ENCODE data around the gene SORBS2. TPM values are rescaled to one million over a fixed set of nuclear protein-coding genes. Genes with fewer than 3 reads are reported as not detected.

The SORBS2 gene
- total RNA-seq, 1 experiment from 2014 or later: 0.34 TPM

- H3K9me2 ChIP-seq (ENCODE audit: insufficient read depth): no peaks in the 10 kb centered on the region
- no peaks in the 10 kb centered on the region for H3K4me1 ChIP-seq (ENCODE audit: control insufficient read depth in 1 of 2, insufficient read depth in 2 of 2, low read length in 2 of 2)
- H3K36me3 ChIP-seq (ENCODE audit: control insufficient read depth in 1 of 2, insufficient read depth in 2 of 2, low read length in 2 of 2): no peaks in the 10 kb centered on the region
- no peaks in the 10 kb centered on the region for H3K9me3 ChIP-seq (ENCODE audit: control insufficient read depth in 1 of 2, insufficient read depth in 1 of 2, low read depth in 1 of 2, low read length in 2 of 2)
- DNase-seq (ENCODE audit: low read depth, low spot score): no peak
- intact Hi-C loops (cut with micrococcal nuclease): no loop called here
- no TSS peak for BruUV-seq (replicated peaks)
- ChIA-PET CTCF (no interaction called here), RAD21 (ENCODE audit: low non-redundant PET in 1 of 2, low total read pairs in 2 of 2, uncharacterized antibody in 2 of 2, unreplicated experiment in 2 of 2) (no interaction called here), POLR2A (no interaction called here)
- H3K27me3 ChIP-seq (ENCODE audit: insufficient read depth, low read length): no peaks in the 10 kb centered on the region
- H2AFZ ChIP-seq (ENCODE audit: low read depth, low read length, poor library complexity, severe bottlenecking): no peak overlapping the region
- H3K4me2 ChIP-seq (ENCODE audit: low read length): no peak overlapping the region
- ATAC-seq: no peak
- H3K27ac ChIP-seq (ENCODE audit: low read depth, low read length): no peak overlapping the region
- no peaks in the 10 kb centered on the region for H4K20me1 ChIP-seq (ENCODE audit: insufficient read depth)
- H3K79me2 ChIP-seq (ENCODE audit: insufficient read depth, low read length): no peaks in the 10 kb centered on the region
- no peak overlapping the region for H3K4me3 ChIP-seq (replicated peaks in 1 of 2; ENCODE audit: low read depth in 1 of 2, low read length in 2 of 2)
- H3K9ac ChIP-seq (ENCODE audit: low read length): no peak overlapping the region
- TF ChIP-seq REST (IDR thresholded peaks at IDR 0.05; ENCODE audit: low read depth) (no peak), POLR2AphosphoS5 (IDR thresholded peaks at IDR 0.05; ENCODE audit: low read depth, low read length) (no peak), SRF (IDR thresholded peaks at IDR 0.05; ENCODE audit: low read depth) (no peak)
These were observed 83.1 kb downstream of the SORBS2 start for GRCh38 chr4:185728893-185729292.

GRCh38 chr4:185726931-185727330, 85.1 kb downstream of the SORBS2 start:
- Histone ChIP-seq H3K27me3 (ENCODE audit: insufficient read depth, low read length) (no peaks in the 10 kb centered on the region), H3K9ac (ENCODE audit: low read length) (no peak overlapping the region), H3K36me3 (ENCODE audit: control insufficient read depth in 1 of 2, insufficient read depth in 2 of 2, low read length in 2 of 2) (no peaks in the 10 kb centered on the region), H3K27ac (ENCODE audit: low read depth, low read length) (no peak overlapping the region), H3K4me2 (ENCODE audit: low read length) (no peak overlapping the region), H3K79me2 (ENCODE audit: insufficient read depth, low read length) (no peaks in the 10 kb centered on the region), H3K9me3 (ENCODE audit: control insufficient read depth in 1 of 2, insufficient read depth in 1 of 2, low read depth in 1 of 2, low read length in 2 of 2) (no peaks in the 10 kb centered on the region), H3K4me3 (replicated peaks in 1 of 2; ENCODE audit: low read depth in 1 of 2, low read length in 2 of 2) (no peak overlapping the region), H3K9me2 (ENCODE audit: insufficient read depth) (no peaks in the 10 kb centered on the region), H2AFZ (ENCODE audit: low read depth, low read length, poor library complexity, severe bottlenecking) (no peak overlapping the region), H4K20me1 (ENCODE audit: insufficient read depth) (no peaks in the 10 kb centered on the region), H3K4me1 (ENCODE audit: control insufficient read depth in 1 of 2, insufficient read depth in 2 of 2, low read length in 2 of 2) (no peaks in the 10 kb centered on the region)
- no peak for TF ChIP-seq EZH2 (IDR thresholded peaks at IDR 0.05)
- DNase-seq (ENCODE audit: low read depth, low spot score) (no peak), ATAC-seq (no peak)
- RAD21 ChIA-PET (ENCODE audit: low non-redundant PET in 1 of 2, low total read pairs in 2 of 2, uncharacterized antibody in 2 of 2, unreplicated experiment in 2 of 2): no interaction called here
- intact Hi-C loops (cut with micrococcal nuclease): no loop called here
- CTCF ChIA-PET: no interaction called here
- BruUV-seq (replicated peaks): no TSS peak
- POLR2A ChIA-PET: no interaction called here
